ENCODE results near the gene C1QTNF6. TPM values are rescaled to one million over a fixed set of nuclear protein-coding genes. Genes with fewer than 3 reads are reported as not detected.
A peak's percentile ranks its signal among the peaks of the same experiment; 100 is the strongest.

C1QTNF6 gene
- total RNA-seq, 1 experiment from 2014 or later: 7.4 TPM

GRCh38 chr22:37146051-37146385, 42.0 kb downstream of the C1QTNF6 start:
- H3K27ac Mint-ChIP-seq (ENCODE audit: unreplicated experiment): no peak overlapping the region
- POLR2A ChIA-PET: no interaction called here
- H3K27me3 Mint-ChIP-seq (ENCODE audit: insufficient read depth, unreplicated experiment): no peaks in the 10 kb centered on the region
- peaks cover 5% of the 10 kb centered on the region for H3K9me3 Mint-ChIP-seq (ENCODE audit: unreplicated experiment)
- H3K36me3 ChIP-seq (ENCODE audit: control insufficient read depth, insufficient read depth, low read length): no peaks in the 10 kb centered on the region
- peak in 1 of 2 experiments; percentile 17 for DNase-seq
- CTCF ChIA-PET: interaction anchor here (1.0 kb wide), 1 partner anchor 54 kb away, joined by 5 read pairs; no protein-coding TSS in a partner anchor
- H3K4me3 ChIP-seq (ENCODE audit: low read depth, low read length): no peak overlapping the region
- peak overlapping the region; percentile 40 for H3K4me3 Mint-ChIP-seq (ENCODE audit: unreplicated experiment)
- no peaks in the 10 kb centered on the region for H3K9me3 ChIP-seq
- TF ChIP-seq CTCF (IDR thresholded peaks at IDR 0.05; ENCODE audit: insufficient read depth in 1 of 2, low read depth in 1 of 2, low read length in 1 of 2, severe bottlenecking in 1 of 2, unreplicated experiment in 1 of 2): no peak
- intact Hi-C loops (cut with micrococcal nuclease; ENCODE audit: unreplicated experiment): loop anchor here (5.0 kb wide), 1 partner anchor 69 kb away; no protein-coding TSS in a partner anchor
- BruUV-seq (replicated peaks): no TSS peak
- no peaks in the 10 kb centered on the region for H3K27me3 ChIP-seq (replicated peaks; ENCODE audit: control insufficient read depth, insufficient read depth, low read length)
- H3K4me1 Mint-ChIP-seq (ENCODE audit: low read depth, unreplicated experiment): peaks cover 12% of the 10 kb centered on the region
- no peaks in the 10 kb centered on the region for H3K36me3 Mint-ChIP-seq (ENCODE audit: insufficient read depth, unreplicated experiment)
- H3K4me1 ChIP-seq: peaks cover 6% of the 10 kb centered on the region; the same call in 1 of the 2 replicates

GRCh38 chr22:37145180-37146050, 42.6 kb downstream of the C1QTNF6 start:
- H3K27ac Mint-ChIP-seq (ENCODE audit: unreplicated experiment): no peak overlapping the region
- CTCF ChIA-PET: interaction anchor here (1.0 kb wide), 1 partner anchor 54 kb away, joined by 5 read pairs; no protein-coding TSS in a partner anchor
- H3K27me3 ChIP-seq (replicated peaks; ENCODE audit: control insufficient read depth, insufficient read depth, low read length): no peaks in the 10 kb centered on the region
- H3K36me3 ChIP-seq (ENCODE audit: control insufficient read depth, insufficient read depth, low read length): no peaks in the 10 kb centered on the region
- no peak for DNase-seq
- no peak overlapping the region for H3K4me3 ChIP-seq (ENCODE audit: low read depth, low read length)
- TF ChIP-seq CTCF (IDR thresholded peaks at IDR 0.05; ENCODE audit: insufficient read depth in 1 of 2, low read depth in 1 of 2, low read length in 1 of 2, severe bottlenecking in 1 of 2, unreplicated experiment in 1 of 2): no peak
- H3K4me1 ChIP-seq: peaks cover 6% of the 10 kb centered on the region; the same call in 1 of the 2 replicates
- no peaks in the 10 kb centered on the region for H3K9me3 Mint-ChIP-seq (ENCODE audit: unreplicated experiment)
- no peaks in the 10 kb centered on the region for H3K27me3 Mint-ChIP-seq (ENCODE audit: insufficient read depth, unreplicated experiment)
- H3K4me1 Mint-ChIP-seq (ENCODE audit: low read depth, unreplicated experiment): peaks cover 12% of the 10 kb centered on the region
- H3K36me3 Mint-ChIP-seq (ENCODE audit: insufficient read depth, unreplicated experiment): no peaks in the 10 kb centered on the region
- H3K9me3 ChIP-seq: no peaks in the 10 kb centered on the region
- peak overlapping the region; percentile 40 for H3K4me3 Mint-ChIP-seq (ENCODE audit: unreplicated experiment)
- intact Hi-C loops (cut with micrococcal nuclease; ENCODE audit: unreplicated experiment): loop anchor here (5.0 kb wide), 1 partner anchor 68 kb away; no protein-coding TSS in a partner anchor
- BruUV-seq (replicated peaks): no TSS peak
- POLR2A ChIA-PET: no interaction called here

- Mint-ChIP-seq H3K36me3 (ENCODE audit: insufficient read depth, unreplicated experiment) (no peaks in the 10 kb centered on the region), H3K27ac (ENCODE audit: unreplicated experiment) (no peak overlapping the region), H3K27me3 (ENCODE audit: insufficient read depth, unreplicated experiment) (no peaks in the 10 kb centered on the region), H3K4me1 (ENCODE audit: low read depth, unreplicated experiment) (peaks cover 12% of the 10 kb centered on the region), H3K4me3 (ENCODE audit: unreplicated experiment) (no peak overlapping the region), H3K9me3 (ENCODE audit: unreplicated experiment) (no peaks in the 10 kb centered on the region)
- DNase-seq: no peak
- no peaks in the 10 kb centered on the region for H3K36me3 ChIP-seq (ENCODE audit: control insufficient read depth, insufficient read depth, low read length)
- ChIA-PET POLR2A (no interaction called here), CTCF (no interaction called here)
- no peaks in the 10 kb centered on the region for H3K9me3 ChIP-seq
- intact Hi-C loops (cut with micrococcal nuclease; ENCODE audit: unreplicated experiment): no loop called here
- no peak for TF ChIP-seq CTCF (IDR thresholded peaks at IDR 0.05; ENCODE audit: insufficient read depth in 1 of 2, low read depth in 1 of 2, low read length in 1 of 2, severe bottlenecking in 1 of 2, unreplicated experiment in 1 of 2)
- no peaks in the 10 kb centered on the region for H3K27me3 ChIP-seq (replicated peaks; ENCODE audit: control insufficient read depth, insufficient read depth, low read length)
- peaks cover 6% of the 10 kb centered on the region; the same call in 1 of the 2 replicates for H3K4me1 ChIP-seq
- no peak overlapping the region for H3K4me3 ChIP-seq (ENCODE audit: low read depth, low read length)
- no TSS peak for BruUV-seq (replicated peaks)
Observed at GRCh38 chr22:37144180-37144554, 43.9 kb downstream of the C1QTNF6 start.
